ENCODE results near the gene NUP37. TPM values are rescaled to one million over a fixed set of nuclear protein-coding genes. Genes with fewer than 3 reads are reported as not detected.

The NUP37 gene
- total RNA-seq, 2 experiments from 2014 or later = 32.9 to 72.8 TPM

DNA sequence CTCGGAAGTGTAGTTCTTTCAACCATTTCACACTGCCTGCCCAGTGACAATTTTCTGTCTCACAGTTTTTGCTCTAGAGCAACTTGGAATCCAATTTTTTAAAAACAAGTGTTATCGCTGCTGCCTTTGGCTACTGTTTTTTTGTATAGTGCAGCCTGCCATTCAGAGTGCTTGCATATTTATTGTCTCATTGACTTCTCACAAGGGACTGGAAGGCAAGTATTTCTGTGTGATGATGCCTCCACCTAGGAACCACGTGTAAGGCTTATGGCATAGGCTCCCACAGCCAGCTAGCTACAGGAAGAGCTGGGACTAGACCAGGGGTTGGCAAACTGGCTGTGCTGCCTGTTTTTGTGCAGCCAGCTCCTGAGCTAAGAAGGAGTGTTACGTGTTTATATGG is 972 bp upstream of the NUP37 start:
- BruUV-seq (replicated peaks) = TSS peak; percentile 61

DNA sequence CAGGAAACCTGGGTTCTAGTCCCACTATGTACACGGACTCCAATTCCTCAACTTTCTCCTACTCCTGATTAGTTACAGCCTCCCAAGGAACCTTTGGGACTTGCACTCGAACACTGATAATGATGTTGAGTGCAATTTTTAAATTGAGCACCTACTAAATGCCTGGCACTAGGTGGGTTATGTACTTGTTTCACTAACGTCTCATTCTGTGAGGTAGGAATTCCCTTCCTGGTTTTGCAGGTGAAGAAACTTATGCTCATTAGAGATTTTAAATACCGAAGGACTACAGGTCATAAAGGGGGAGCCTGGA is 605 bp upstream of the NUP37 start:
- peak overlapping the region; percentile 98 for H3K4me3 ChIP-seq (ENCODE audit: low read depth, low read length, poor library complexity, severe bottlenecking)
- peaks cover 64% of the 10 kb centered on the region for H3K79me2 ChIP-seq (ENCODE audit: insufficient read depth, low read depth, low read length)
- peaks cover 31% of the 10 kb centered on the region for H3K4me1 ChIP-seq (ENCODE audit: insufficient read depth, low read length, poor library complexity, severe bottlenecking)
- no peaks in the 10 kb centered on the region for H4K20me1 ChIP-seq (ENCODE audit: insufficient read depth, low read length)
- H3K9me3 ChIP-seq (ENCODE audit: low read length) = no peaks in the 10 kb centered on the region
- no peak for TF ChIP-seq EZH2phosphoT487 (IDR thresholded peaks at IDR 0.05; ENCODE audit: borderline replicate concordance, low read depth, low read length)
- TF ChIP-seq, protein P1, sequence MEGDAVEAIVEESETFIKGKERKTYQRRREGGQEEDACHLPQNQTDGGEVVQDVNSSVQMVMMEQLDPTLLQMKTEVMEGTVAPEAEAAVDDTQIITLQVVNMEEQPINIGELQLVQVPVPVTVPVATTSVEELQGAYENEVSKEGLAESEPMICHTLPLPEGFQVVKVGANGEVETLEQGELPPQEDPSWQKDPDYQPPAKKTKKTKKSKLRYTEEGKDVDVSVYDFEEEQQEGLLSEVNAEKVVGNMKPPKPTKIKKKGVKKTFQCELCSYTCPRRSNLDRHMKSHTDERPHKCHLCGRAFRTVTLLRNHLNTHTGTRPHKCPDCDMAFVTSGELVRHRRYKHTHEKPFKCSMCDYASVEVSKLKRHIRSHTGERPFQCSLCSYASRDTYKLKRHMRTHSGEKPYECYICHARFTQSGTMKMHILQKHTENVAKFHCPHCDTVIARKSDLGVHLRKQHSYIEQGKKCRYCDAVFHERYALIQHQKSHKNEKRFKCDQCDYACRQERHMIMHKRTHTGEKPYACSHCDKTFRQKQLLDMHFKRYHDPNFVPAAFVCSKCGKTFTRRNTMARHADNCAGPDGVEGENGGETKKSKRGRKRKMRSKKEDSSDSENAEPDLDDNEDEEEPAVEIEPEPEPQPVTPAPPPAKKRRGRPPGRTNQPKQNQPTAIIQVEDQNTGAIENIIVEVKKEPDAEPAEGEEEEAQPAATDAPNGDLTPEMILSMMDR (conservative IDR thresholded peaks at IDR 0.05; ENCODE audit: low read length) = no peak
- no peaks in the 10 kb centered on the region for H3K9me2 ChIP-seq (ENCODE audit: insufficient read depth, low read length)
- H3K36me3 ChIP-seq (ENCODE audit: insufficient read depth, low read length) = peaks cover 66% of the 10 kb centered on the region
- POLR2A ChIA-PET = interaction anchor here (0.6 to 1.3 kb wide), 5 partner anchors 12 to 1515 kb away, joined by 3 to 5 read pairs (median 3); no protein-coding TSS in a partner anchor
- H3K27ac ChIP-seq (ENCODE audit: low read depth, low read length, poor library complexity, severe bottlenecking) = peak overlapping the region; percentile 81
- BruUV-seq (replicated peaks) = no TSS peak
- H2AFZ ChIP-seq (ENCODE audit: low read length) = peak overlapping the region; percentile 84
- peak overlapping the region; percentile 87 for H3K4me2 ChIP-seq (ENCODE audit: low read length)
- intact Hi-C loops (cut with micrococcal nuclease; ENCODE audit: unreplicated experiment) = loop anchor here (2.0 kb wide), 2 partner anchors 58 to 184 kb away; no protein-coding TSS in a partner anchor
- CTCF ChIA-PET (ENCODE audit: unreplicated experiment) = no interaction called here
- peak; percentile 22 for DNase-seq (ENCODE audit: low spot score)

More for the DNA sequence above, 972 bp upstream of the NUP37 start:
- CTCF ChIA-PET (ENCODE audit: unreplicated experiment) = no interaction called here
- H3K9me2 ChIP-seq (ENCODE audit: insufficient read depth, low read length) = no peaks in the 10 kb centered on the region
- POLR2A ChIA-PET = interaction anchor here (0.8 to 2.1 kb wide), 4 partner anchors 12 to 187 kb away, joined by 3 to 8 read pairs (median 4); no protein-coding TSS in a partner anchor
- peaks cover 31% of the 10 kb centered on the region for H3K4me1 ChIP-seq (ENCODE audit: insufficient read depth, low read length, poor library complexity, severe bottlenecking)
- peak overlapping the region; percentile 84; the same call in 1 of the 2 replicates for H2AFZ ChIP-seq (ENCODE audit: low read length)
- TF ChIP-seq, protein P1 (conservative IDR thresholded peaks at IDR 0.05; ENCODE audit: low read length) = no peak
- no peak for TF ChIP-seq EZH2phosphoT487 (IDR thresholded peaks at IDR 0.05; ENCODE audit: borderline replicate concordance, low read depth, low read length)
- peak; percentile 51 for DNase-seq (ENCODE audit: low spot score)
- no peaks in the 10 kb centered on the region for H4K20me1 ChIP-seq (ENCODE audit: insufficient read depth, low read length)
- H3K4me2 ChIP-seq (ENCODE audit: low read length) = peak overlapping the region; percentile 87
- no peaks in the 10 kb centered on the region for H3K9me3 ChIP-seq (ENCODE audit: low read length)
- intact Hi-C loops (cut with micrococcal nuclease; ENCODE audit: unreplicated experiment) = loop anchor here (2.0 kb wide), 2 partner anchors 58 to 184 kb away; no protein-coding TSS in a partner anchor
- peak overlapping the region; percentile 98 for H3K4me3 ChIP-seq (ENCODE audit: low read depth, low read length, poor library complexity, severe bottlenecking)
- peaks cover 64% of the 10 kb centered on the region for H3K79me2 ChIP-seq (ENCODE audit: insufficient read depth, low read depth, low read length)
- peaks cover 66% of the 10 kb centered on the region for H3K36me3 ChIP-seq (ENCODE audit: insufficient read depth, low read length)
- peak overlapping the region; percentile 81 for H3K27ac ChIP-seq (ENCODE audit: low read depth, low read length, poor library complexity, severe bottlenecking)

GRCh38 chr12:102118874-102119273 is 1.0 kb downstream of the NUP37 start:
- no TSS peak for BruUV-seq (replicated peaks)
- peak overlapping the region; percentile 98 for H3K4me3 ChIP-seq (ENCODE audit: low read depth, low read length, poor library complexity, severe bottlenecking)
- H3K9me3 ChIP-seq (ENCODE audit: low read length) = no peaks in the 10 kb centered on the region
- no peak overlapping the region for H3K27ac ChIP-seq (ENCODE audit: low read depth, low read length, poor library complexity, severe bottlenecking)
- TF ChIP-seq, protein P1 (conservative IDR thresholded peaks at IDR 0.05; ENCODE audit: low read length) = no peak
- no peak for TF ChIP-seq EZH2phosphoT487 (IDR thresholded peaks at IDR 0.05; ENCODE audit: borderline replicate concordance, low read depth, low read length)
- no peaks in the 10 kb centered on the region for H4K20me1 ChIP-seq (ENCODE audit: insufficient read depth, low read length)
- H3K9me2 ChIP-seq (ENCODE audit: insufficient read depth, low read length) = no peaks in the 10 kb centered on the region
- no peak overlapping the region for H2AFZ ChIP-seq (ENCODE audit: low read length)
- peaks cover 31% of the 10 kb centered on the region for H3K4me1 ChIP-seq (ENCODE audit: insufficient read depth, low read length, poor library complexity, severe bottlenecking)
- H3K36me3 ChIP-seq (ENCODE audit: insufficient read depth, low read length) = peaks cover 60% of the 10 kb centered on the region
- intact Hi-C loops (cut with micrococcal nuclease; ENCODE audit: unreplicated experiment) = no loop called here
- ChIA-PET CTCF (ENCODE audit: unreplicated experiment) (interaction anchor here (0.5 kb wide), 1 partner anchor 23 kb away, joined by 4 read pairs; no protein-coding TSS in a partner anchor), POLR2A (interaction anchor here (0.6 to 1.3 kb wide), 6 partner anchors 14 to 173 kb away, joined by 3 to 4 read pairs (median 3); no protein-coding TSS in a partner anchor)
- DNase-seq (ENCODE audit: low spot score) = no peak
- peak overlapping the region; percentile 87 for H3K4me2 ChIP-seq (ENCODE audit: low read length)
- H3K79me2 ChIP-seq (ENCODE audit: insufficient read depth, low read depth, low read length) = peaks cover 49% of the 10 kb centered on the region
